GM19452 (cell line): ENCODE results near the gene PHC3.
"Not testable (repeated sequence)": the region's sequence is repeated elsewhere in the genome, so short reads cannot be mapped to it uniquely, and the experiment has no call there.

Source experiments
- ATAC-seq: cut with Tn5 transposase; IDR thresholded peaks from one replicate; pipeline ENCODE4 v1.9.1; 2021; ENCODE audit not compliant: unreplicated experiment

PHC3 gene

GRCh38 chr3:170130532-170130931 lies 51.0 kb downstream of the PHC3 start:
- ATAC-seq, result no peak

GRCh38 chr3:170128977-170129431 lies 52.5 kb downstream of the PHC3 start:
- peak; percentile 42 for ATAC-seq

- ATAC-seq, result peak; percentile 89
Measured at GRCh38 chr3:170128259-170128976, 53.1 kb downstream of the PHC3 start.

GRCh38 chr3:170117134-170117533 lies 64.4 kb downstream of the PHC3 start:
- no peak for ATAC-seq

- not testable (repeated sequence) for ATAC-seq
Measured at GRCh38 chr3:170114165-170114564, 67.4 kb downstream of the PHC3 start.

GRCh38 chr3:170111147-170111771 lies 70.3 kb downstream of the PHC3 start:
- ATAC-seq, result no peak

- no peak for ATAC-seq
Measured at GRCh38 chr3:170109579-170110293, 71.8 kb downstream of the PHC3 start.

GRCh38 chr3:170108955-170109354 lies 72.6 kb downstream of the PHC3 start:
- ATAC-seq, result no peak

GRCh38 chr3:170107941-170108340 lies 73.6 kb downstream of the PHC3 start:
- no peak for ATAC-seq

GRCh38 chr3:170102431-170102830 lies 79.1 kb downstream of the PHC3 start:
- ATAC-seq, result no peak

GRCh38 chr3:170100944-170101343 lies 80.6 kb downstream of the PHC3 start:
- no peak for ATAC-seq

GRCh38 chr3:170098753-170099152 lies 82.8 kb downstream of the PHC3 start:
- no peak for ATAC-seq

GRCh38 chr3:170096342-170096741 lies 85.2 kb downstream of the PHC3 start:
- no peak for ATAC-seq

- no peak for ATAC-seq
Measured at GRCh38 chr3:170095771-170096170, 85.8 kb downstream of the PHC3 start.

GRCh38 chr3:170092907-170093306 lies 88.6 kb downstream of the PHC3 start:
- ATAC-seq, result no peak

GRCh38 chr3:170090601-170090981 lies 90.9 kb downstream of the PHC3 start:
- no peak for ATAC-seq

GRCh38 chr3:170089862-170090600 lies 91.5 kb downstream of the PHC3 start:
- no peak for ATAC-seq

GRCh38 chr3:170085396-170085795 lies 96.1 kb downstream of the PHC3 start:
- ATAC-seq, result no peak

GRCh38 chr3:170083343-170083742 lies 98.2 kb downstream of the PHC3 start:
- ATAC-seq, result no peak

GRCh38 chr3:170081079-170081741 lies 100.3 kb downstream of the PHC3 start:
- no peak for ATAC-seq

GRCh38 chr3:170080605-170081004 lies 100.9 kb downstream of the PHC3 start:
- ATAC-seq, result no peak
